Measurements from ENCODE around the gene SERPING1. TPM values are rescaled to one million over a fixed set of nuclear protein-coding genes. Genes with fewer than 3 reads are reported as not detected.

Gene SERPING1
- total RNA-seq, 1 experiment from 2014 or later, result not detected

DNA sequence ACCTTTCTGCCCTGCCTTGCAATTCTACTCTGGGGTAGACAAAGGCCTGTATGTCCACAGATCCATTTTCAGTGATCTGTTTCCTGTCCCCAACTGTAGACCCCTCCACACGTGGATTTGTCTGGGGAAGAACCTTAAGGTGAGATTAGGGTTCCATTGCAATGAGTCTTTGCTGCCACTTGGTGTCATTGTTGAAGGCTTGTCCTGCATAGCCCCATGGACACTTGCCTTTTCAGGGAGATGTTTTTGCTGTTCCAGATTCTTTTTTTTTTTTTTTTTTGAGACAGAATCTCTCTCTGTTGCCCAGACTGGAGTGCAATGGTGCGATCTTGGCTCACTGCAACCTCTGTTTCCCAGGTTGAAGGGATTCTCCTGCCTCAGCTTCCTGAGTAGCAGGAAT, 21.8 kb downstream of the SERPING1 start:
- no peak overlapping the region for H3K4me3 ChIP-seq (ENCODE audit: low read length)
- H3K4me2 ChIP-seq (ENCODE audit: low read depth, low read length, poor library complexity, severe bottlenecking), result no peak overlapping the region
- no peaks in the 10 kb centered on the region for H3K79me2 ChIP-seq (ENCODE audit: low read length)
- DNase-seq, result peak; percentile 49
- no peak overlapping the region for H3K9ac ChIP-seq (ENCODE audit: low read length)
- H3K27me3 ChIP-seq (ENCODE audit: low read length), result no peaks in the 10 kb centered on the region
- H3K36me3 ChIP-seq (ENCODE audit: insufficient read depth, low read length), result no peaks in the 10 kb centered on the region
- no peaks in the 10 kb centered on the region for H3K4me1 ChIP-seq (ENCODE audit: low read length)
- no peak overlapping the region for H3K27ac ChIP-seq (ENCODE audit: low read length)
- H2AFZ ChIP-seq (ENCODE audit: low read length), result no peak overlapping the region
- peaks cover 8% of the 10 kb centered on the region for H3K9me3 ChIP-seq (ENCODE audit: low read length)
- H3K9me2 ChIP-seq (replicated peaks; ENCODE audit: insufficient read depth, low read length), result no peaks in the 10 kb centered on the region
- no peaks in the 10 kb centered on the region for H4K20me1 ChIP-seq (ENCODE audit: insufficient read depth, low read depth, low read length)

DNA sequence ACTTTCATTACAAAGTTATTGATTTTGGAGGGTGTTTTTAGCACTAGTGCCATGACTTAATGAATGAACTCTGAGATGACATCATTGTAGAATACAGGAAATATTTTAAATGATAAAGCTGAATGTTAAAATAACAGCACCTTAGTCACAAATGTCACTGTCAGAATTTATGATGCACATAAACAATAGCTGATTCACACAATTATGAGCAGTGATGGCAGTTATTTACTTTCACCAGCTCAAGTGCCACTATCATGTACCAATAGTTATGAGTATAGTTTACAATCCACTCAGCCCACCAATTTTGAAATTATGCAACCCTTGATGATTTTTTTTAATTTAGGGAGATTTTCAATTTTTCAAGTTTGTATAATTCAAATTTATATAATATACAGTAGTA, 23.0 kb downstream of the SERPING1 start:
- Histone ChIP-seq H3K9me3 (ENCODE audit: low read length) (peaks cover 8% of the 10 kb centered on the region), H3K27me3 (ENCODE audit: low read length) (no peaks in the 10 kb centered on the region), H3K4me3 (ENCODE audit: low read length) (no peak overlapping the region), H3K79me2 (ENCODE audit: low read length) (no peaks in the 10 kb centered on the region), H3K9ac (ENCODE audit: low read length) (no peak overlapping the region), H3K9me2 (replicated peaks; ENCODE audit: insufficient read depth, low read length) (no peaks in the 10 kb centered on the region), H3K4me1 (ENCODE audit: low read length) (no peaks in the 10 kb centered on the region), H3K4me2 (ENCODE audit: low read depth, low read length, poor library complexity, severe bottlenecking) (no peak overlapping the region), H3K27ac (ENCODE audit: low read length) (no peak overlapping the region), H4K20me1 (ENCODE audit: insufficient read depth, low read depth, low read length) (no peaks in the 10 kb centered on the region), H2AFZ (ENCODE audit: low read length) (no peak overlapping the region), H3K36me3 (ENCODE audit: insufficient read depth, low read length) (no peaks in the 10 kb centered on the region)
- DNase-seq, result no peak

DNA sequence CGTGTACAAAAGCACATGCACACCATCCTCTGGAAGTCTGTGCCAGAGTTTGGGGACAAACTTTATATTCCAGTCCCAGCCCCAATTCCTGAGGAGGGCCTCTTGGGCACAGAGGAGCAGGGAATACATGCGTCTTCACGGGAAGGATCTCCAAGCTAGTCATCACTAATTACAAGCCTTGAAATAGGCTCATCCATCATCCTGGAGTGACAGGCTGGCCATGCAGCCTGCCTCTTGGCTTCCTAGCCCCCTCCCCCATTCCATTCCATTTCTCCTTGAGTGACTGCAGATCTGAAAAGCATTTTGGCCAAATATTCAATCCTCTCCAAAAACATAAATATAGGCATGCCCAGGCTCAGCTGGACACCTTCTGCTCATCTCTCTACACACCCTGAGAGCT, 24.8 kb downstream of the SERPING1 start:
- no peak overlapping the region for H3K4me3 ChIP-seq (ENCODE audit: low read length)
- no peak overlapping the region for H3K4me2 ChIP-seq (ENCODE audit: low read depth, low read length, poor library complexity, severe bottlenecking)
- H3K27me3 ChIP-seq (ENCODE audit: low read length), result no peaks in the 10 kb centered on the region
- H3K4me1 ChIP-seq (ENCODE audit: low read length), result no peaks in the 10 kb centered on the region
- no peaks in the 10 kb centered on the region for H4K20me1 ChIP-seq (ENCODE audit: insufficient read depth, low read depth, low read length)
- H3K36me3 ChIP-seq (ENCODE audit: insufficient read depth, low read length), result no peaks in the 10 kb centered on the region
- H3K27ac ChIP-seq (ENCODE audit: low read length), result no peak overlapping the region
- DNase-seq, result no peak
- H3K9ac ChIP-seq (ENCODE audit: low read length), result no peak overlapping the region
- no peaks in the 10 kb centered on the region for H3K9me2 ChIP-seq (replicated peaks; ENCODE audit: insufficient read depth, low read length)
- H3K79me2 ChIP-seq (ENCODE audit: low read length), result no peaks in the 10 kb centered on the region
- no peak overlapping the region for H2AFZ ChIP-seq (ENCODE audit: low read length)
- H3K9me3 ChIP-seq (ENCODE audit: low read length), result peaks cover 8% of the 10 kb centered on the region

DNA sequence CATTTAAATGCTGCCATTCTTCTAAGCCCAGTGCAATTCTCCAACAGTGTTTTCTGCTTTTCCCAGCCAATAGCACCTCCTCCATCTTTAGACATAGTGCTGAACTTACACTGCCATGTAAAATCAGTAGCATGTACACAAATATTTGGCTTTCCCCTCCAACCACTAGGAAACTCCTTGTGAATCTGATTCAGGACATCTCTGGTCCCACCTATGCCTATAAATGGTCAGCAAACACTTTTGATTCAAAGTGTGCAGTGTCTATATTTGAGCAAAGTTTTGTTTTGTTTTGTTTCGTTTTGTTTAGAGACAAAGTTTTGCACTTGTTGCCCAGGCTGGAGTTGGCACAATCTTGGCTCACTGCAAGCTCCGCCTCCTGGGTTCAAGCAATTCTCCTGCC, 27.4 kb downstream of the SERPING1 start:
- H2AFZ ChIP-seq (ENCODE audit: low read length), result no peak overlapping the region
- no peaks in the 10 kb centered on the region for H3K4me1 ChIP-seq (ENCODE audit: low read length)
- H4K20me1 ChIP-seq (ENCODE audit: insufficient read depth, low read depth, low read length), result no peaks in the 10 kb centered on the region
- no peak overlapping the region for H3K27ac ChIP-seq (ENCODE audit: low read length)
- no peak overlapping the region for H3K4me3 ChIP-seq (ENCODE audit: low read length)
- no peak overlapping the region for H3K4me2 ChIP-seq (ENCODE audit: low read depth, low read length, poor library complexity, severe bottlenecking)
- no peaks in the 10 kb centered on the region for H3K27me3 ChIP-seq (ENCODE audit: low read length)
- no peak overlapping the region for H3K9ac ChIP-seq (ENCODE audit: low read length)
- peaks cover 6% of the 10 kb centered on the region for H3K9me3 ChIP-seq (ENCODE audit: low read length)
- no peaks in the 10 kb centered on the region for H3K36me3 ChIP-seq (ENCODE audit: insufficient read depth, low read length)
- no peaks in the 10 kb centered on the region for H3K9me2 ChIP-seq (replicated peaks; ENCODE audit: insufficient read depth, low read length)
- no peak for DNase-seq
- H3K79me2 ChIP-seq (ENCODE audit: low read length), result no peaks in the 10 kb centered on the region

DNA sequence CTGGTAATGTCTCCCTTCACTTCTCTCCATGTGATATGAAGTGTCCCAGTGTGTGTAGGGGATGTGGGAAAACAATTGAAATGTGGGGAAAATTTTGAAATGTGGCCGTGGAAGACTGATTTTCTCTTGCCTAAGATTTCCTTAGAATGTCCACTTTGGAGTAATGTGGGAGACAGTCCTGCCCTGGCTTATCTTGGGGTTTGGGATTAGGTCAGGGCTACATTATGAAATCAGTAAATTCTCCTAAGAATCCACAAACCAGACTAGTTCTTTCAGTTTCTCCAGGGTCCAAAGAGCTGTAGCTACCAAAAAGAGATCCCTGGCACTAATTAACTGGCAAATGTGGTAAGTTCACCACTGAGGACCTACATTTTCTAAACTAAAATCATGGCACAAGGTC, 29.4 kb downstream of the SERPING1 start:
- no peak overlapping the region for H2AFZ ChIP-seq (ENCODE audit: low read length)
- no peak overlapping the region for H3K27ac ChIP-seq (ENCODE audit: low read length)
- H4K20me1 ChIP-seq (ENCODE audit: insufficient read depth, low read depth, low read length), result no peaks in the 10 kb centered on the region
- H3K4me2 ChIP-seq (ENCODE audit: low read depth, low read length, poor library complexity, severe bottlenecking), result no peak overlapping the region
- no peaks in the 10 kb centered on the region for H3K9me3 ChIP-seq (ENCODE audit: low read length)
- H3K79me2 ChIP-seq (ENCODE audit: low read length), result no peaks in the 10 kb centered on the region
- H3K4me1 ChIP-seq (ENCODE audit: low read length), result no peaks in the 10 kb centered on the region
- no peaks in the 10 kb centered on the region for H3K27me3 ChIP-seq (ENCODE audit: low read length)
- no peaks in the 10 kb centered on the region for H3K9me2 ChIP-seq (replicated peaks; ENCODE audit: insufficient read depth, low read length)
- no peak overlapping the region for H3K9ac ChIP-seq (ENCODE audit: low read length)
- H3K4me3 ChIP-seq (ENCODE audit: low read length), result no peak overlapping the region
- H3K36me3 ChIP-seq (ENCODE audit: insufficient read depth, low read length), result no peaks in the 10 kb centered on the region
- no peak for DNase-seq

DNA sequence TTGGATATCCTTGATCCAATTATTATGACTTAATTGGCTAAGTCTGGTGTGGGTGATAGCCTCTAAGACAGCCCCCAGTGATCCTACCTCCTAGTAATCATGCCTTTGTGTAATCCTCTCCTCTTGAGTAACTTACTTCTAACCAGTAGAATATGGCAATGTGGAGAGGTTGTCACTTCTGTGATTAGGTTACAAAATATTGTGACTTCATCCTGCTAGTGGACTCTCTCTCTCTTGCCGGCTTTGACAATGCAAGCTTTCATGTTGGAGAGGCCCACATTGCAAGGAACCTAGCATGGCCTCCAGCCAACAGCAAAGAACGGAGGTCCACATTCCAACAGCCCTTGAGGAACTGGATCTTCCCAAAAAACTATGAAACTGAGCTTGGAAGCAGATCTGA, 32.7 kb downstream of the SERPING1 start:
- Histone ChIP-seq H4K20me1 (ENCODE audit: insufficient read depth, low read depth, low read length) (no peaks in the 10 kb centered on the region), H2AFZ (ENCODE audit: low read length) (no peak overlapping the region), H3K4me2 (ENCODE audit: low read depth, low read length, poor library complexity, severe bottlenecking) (no peak overlapping the region), H3K27me3 (ENCODE audit: low read length) (no peaks in the 10 kb centered on the region), H3K27ac (ENCODE audit: low read length) (no peak overlapping the region), H3K9ac (ENCODE audit: low read length) (no peak overlapping the region), H3K9me2 (replicated peaks; ENCODE audit: insufficient read depth, low read length) (no peaks in the 10 kb centered on the region), H3K79me2 (ENCODE audit: low read length) (no peaks in the 10 kb centered on the region), H3K9me3 (ENCODE audit: low read length) (no peaks in the 10 kb centered on the region), H3K4me1 (ENCODE audit: low read length) (no peaks in the 10 kb centered on the region), H3K4me3 (ENCODE audit: low read length) (no peak overlapping the region), H3K36me3 (ENCODE audit: insufficient read depth, low read length) (no peaks in the 10 kb centered on the region)
- no peak for DNase-seq

DNA sequence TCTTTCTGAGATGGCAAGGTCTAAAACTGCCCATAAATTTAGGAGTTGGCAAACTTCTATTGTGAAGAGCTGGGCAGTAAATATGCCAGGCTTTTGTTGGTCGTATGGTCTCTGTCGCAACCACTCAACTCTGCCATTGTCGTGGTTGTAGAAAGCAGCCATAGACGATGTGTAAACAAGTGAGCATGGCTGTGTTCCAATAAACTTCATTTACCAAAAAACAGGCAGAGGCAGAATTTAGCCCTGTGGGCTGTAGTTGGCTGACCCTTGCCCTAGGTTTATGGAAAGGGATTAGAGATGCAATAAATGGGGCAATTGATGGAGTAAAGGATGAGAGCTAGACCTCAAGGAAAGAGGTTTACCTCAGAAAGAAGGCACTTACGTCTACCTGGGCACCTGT, 34.6 kb downstream of the SERPING1 start:
- Histone ChIP-seq H4K20me1 (ENCODE audit: insufficient read depth, low read depth, low read length) (no peaks in the 10 kb centered on the region), H3K36me3 (ENCODE audit: insufficient read depth, low read length) (no peaks in the 10 kb centered on the region), H3K4me2 (ENCODE audit: low read depth, low read length, poor library complexity, severe bottlenecking) (no peak overlapping the region), H3K9me3 (ENCODE audit: low read length) (no peaks in the 10 kb centered on the region), H3K4me1 (ENCODE audit: low read length) (no peaks in the 10 kb centered on the region), H3K4me3 (ENCODE audit: low read length) (no peak overlapping the region), H3K79me2 (ENCODE audit: low read length) (no peaks in the 10 kb centered on the region), H3K9ac (ENCODE audit: low read length) (no peak overlapping the region), H3K27ac (ENCODE audit: low read length) (no peak overlapping the region), H2AFZ (ENCODE audit: low read length) (no peak overlapping the region), H3K27me3 (ENCODE audit: low read length) (no peaks in the 10 kb centered on the region), H3K9me2 (replicated peaks; ENCODE audit: insufficient read depth, low read length) (no peaks in the 10 kb centered on the region)
- no peak for DNase-seq

DNA sequence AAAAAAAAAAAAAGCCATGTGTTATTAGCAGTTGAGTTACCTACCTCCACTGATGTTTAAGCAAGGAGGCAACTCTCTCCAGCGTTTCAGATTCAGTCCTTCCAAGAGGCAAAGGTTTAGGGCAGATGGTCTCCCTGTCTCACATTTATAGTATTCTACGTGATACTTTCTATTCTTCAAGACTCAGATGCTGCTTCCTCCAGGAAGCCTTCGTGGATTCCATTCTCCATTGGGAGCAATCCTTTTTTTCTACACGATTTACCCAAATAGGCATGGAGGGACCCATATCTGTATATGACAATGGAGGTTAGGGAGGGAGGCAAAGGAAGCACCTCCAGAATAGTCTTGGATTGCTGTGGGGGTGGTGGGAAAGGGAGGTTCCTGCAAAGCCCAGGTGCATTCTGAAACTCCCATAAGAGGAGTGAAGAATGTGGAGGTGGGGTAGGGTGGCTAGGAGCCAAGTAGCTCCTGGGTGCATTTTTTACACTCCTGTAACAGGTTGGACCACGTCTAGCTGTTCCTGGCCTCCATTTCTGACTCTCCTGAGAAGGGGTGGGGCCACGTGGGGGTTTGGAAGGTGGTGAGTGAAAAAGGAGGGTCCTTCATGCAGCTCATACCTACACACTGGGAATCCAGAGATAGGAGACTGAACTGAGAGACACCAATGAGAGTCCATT, 36.0 kb downstream of the SERPING1 start:
- no peaks in the 10 kb centered on the region for H3K9me2 ChIP-seq (replicated peaks; ENCODE audit: insufficient read depth, low read length)
- H3K9ac ChIP-seq (ENCODE audit: low read length), result no peak overlapping the region
- H3K27ac ChIP-seq (ENCODE audit: low read length), result no peak overlapping the region
- no peaks in the 10 kb centered on the region for H3K36me3 ChIP-seq (ENCODE audit: insufficient read depth, low read length)
- H4K20me1 ChIP-seq (ENCODE audit: insufficient read depth, low read depth, low read length), result no peaks in the 10 kb centered on the region
- no peaks in the 10 kb centered on the region for H3K79me2 ChIP-seq (ENCODE audit: low read length)
- H3K4me3 ChIP-seq (ENCODE audit: low read length), result no peak overlapping the region
- H3K9me3 ChIP-seq (ENCODE audit: low read length), result no peaks in the 10 kb centered on the region
- H3K27me3 ChIP-seq (ENCODE audit: low read length), result no peaks in the 10 kb centered on the region
- no peak for DNase-seq
- H3K4me2 ChIP-seq (ENCODE audit: low read depth, low read length, poor library complexity, severe bottlenecking), result no peak overlapping the region
- H2AFZ ChIP-seq (ENCODE audit: low read length), result no peak overlapping the region
- H3K4me1 ChIP-seq (ENCODE audit: low read length), result no peaks in the 10 kb centered on the region

DNA sequence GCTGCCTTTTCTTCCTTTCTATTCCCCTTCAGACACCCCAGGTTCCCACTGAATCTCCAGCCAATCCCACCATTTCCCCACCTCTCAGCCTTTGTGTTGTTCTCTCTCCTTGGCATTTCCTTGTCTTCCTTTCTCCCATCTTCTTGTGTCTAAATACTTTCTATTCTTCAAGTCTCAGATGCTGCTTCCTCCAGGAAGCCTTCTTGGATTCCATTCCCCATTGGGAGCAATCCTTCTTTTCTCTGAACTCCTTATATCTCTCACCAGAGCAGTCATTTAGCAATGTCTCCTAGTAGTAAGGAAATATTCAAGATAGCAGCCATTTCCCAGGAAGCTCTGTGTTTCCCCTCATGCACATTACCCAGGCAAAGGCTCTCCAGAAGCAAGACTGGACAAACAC, 36.8 kb downstream of the SERPING1 start:
- Histone ChIP-seq H3K9ac (ENCODE audit: low read length) (no peak overlapping the region), H3K4me1 (ENCODE audit: low read length) (no peaks in the 10 kb centered on the region), H3K9me3 (ENCODE audit: low read length) (no peaks in the 10 kb centered on the region), H3K79me2 (ENCODE audit: low read length) (no peaks in the 10 kb centered on the region), H3K4me3 (ENCODE audit: low read length) (no peak overlapping the region), H3K4me2 (ENCODE audit: low read depth, low read length, poor library complexity, severe bottlenecking) (no peak overlapping the region), H2AFZ (ENCODE audit: low read length) (no peak overlapping the region), H3K9me2 (replicated peaks; ENCODE audit: insufficient read depth, low read length) (no peaks in the 10 kb centered on the region), H4K20me1 (ENCODE audit: insufficient read depth, low read depth, low read length) (no peaks in the 10 kb centered on the region), H3K36me3 (ENCODE audit: insufficient read depth, low read length) (no peaks in the 10 kb centered on the region), H3K27ac (ENCODE audit: low read length) (no peak overlapping the region), H3K27me3 (ENCODE audit: low read length) (no peaks in the 10 kb centered on the region)
- DNase-seq, result no peak

Measured in Karpas-422 (cell line).